Measurements from ENCODE around the gene CXCR5. TPM values are rescaled to one million over a fixed set of nuclear protein-coding genes. Genes with fewer than 3 reads are reported as not detected.
"Not testable (repeated sequence)": the region's sequence is repeated elsewhere in the genome, so short reads cannot be mapped to it uniquely, and the experiment has no call there.

CXCR5 gene, protein sequence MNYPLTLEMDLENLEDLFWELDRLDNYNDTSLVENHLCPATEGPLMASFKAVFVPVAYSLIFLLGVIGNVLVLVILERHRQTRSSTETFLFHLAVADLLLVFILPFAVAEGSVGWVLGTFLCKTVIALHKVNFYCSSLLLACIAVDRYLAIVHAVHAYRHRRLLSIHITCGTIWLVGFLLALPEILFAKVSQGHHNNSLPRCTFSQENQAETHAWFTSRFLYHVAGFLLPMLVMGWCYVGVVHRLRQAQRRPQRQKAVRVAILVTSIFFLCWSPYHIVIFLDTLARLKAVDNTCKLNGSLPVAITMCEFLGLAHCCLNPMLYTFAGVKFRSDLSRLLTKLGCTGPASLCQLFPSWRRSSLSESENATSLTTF
- total RNA-seq, result 6.1 and 6.4 TPM in 2 replicates

DNA sequence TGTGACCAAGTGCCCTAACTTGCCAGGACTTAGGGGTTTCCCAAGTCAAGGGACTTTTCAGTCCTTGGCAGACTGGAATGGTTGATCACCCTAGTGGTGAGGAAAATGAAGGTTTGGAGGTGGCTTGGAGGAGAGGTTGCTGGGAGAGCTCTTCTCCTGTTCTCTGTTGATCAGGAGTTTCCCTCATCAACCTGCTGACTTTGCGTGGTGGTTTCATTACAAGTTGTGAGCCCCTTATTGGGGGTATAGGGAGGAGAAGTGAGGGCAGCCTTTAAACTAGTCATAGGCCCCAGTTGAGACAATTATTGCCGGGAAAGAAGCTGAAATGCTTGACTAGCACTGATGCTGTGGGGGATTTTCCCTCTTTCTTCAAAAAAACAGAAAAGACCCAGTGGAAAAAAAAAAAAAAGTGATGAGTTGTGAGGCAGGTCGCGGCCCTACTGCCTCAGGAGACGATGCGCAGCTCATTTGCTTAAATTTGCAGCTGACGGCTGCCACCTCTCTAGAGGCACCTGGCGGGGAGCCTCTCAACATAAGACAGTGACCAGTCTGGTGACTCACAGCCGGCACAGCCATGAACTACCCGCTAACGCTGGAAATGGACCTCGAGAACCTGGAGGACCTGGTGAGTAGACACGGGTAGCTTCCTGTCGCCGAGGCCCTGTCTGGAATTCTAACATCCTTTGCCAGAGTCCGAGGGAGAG, at the start of gene CXCR5:
Gene CXCR5 (plus strand): TSS at position 525 of the 704 bp plus-strand sequence. CDS start 50 bp downstream, at position 575.
- peaks cover 59% of the 10 kb centered on the region for H3K4me1 Mint-ChIP-seq
- intact Hi-C loops (cut with micrococcal nuclease), result loop anchor here (1.0 to 5.0 kb wide), 6 partner anchors 12 to 441 kb away; no protein-coding TSS in a partner anchor
- peak within 1 kb of the TSS; percentile 66 for H3K4me3 Mint-ChIP-seq

DNA sequence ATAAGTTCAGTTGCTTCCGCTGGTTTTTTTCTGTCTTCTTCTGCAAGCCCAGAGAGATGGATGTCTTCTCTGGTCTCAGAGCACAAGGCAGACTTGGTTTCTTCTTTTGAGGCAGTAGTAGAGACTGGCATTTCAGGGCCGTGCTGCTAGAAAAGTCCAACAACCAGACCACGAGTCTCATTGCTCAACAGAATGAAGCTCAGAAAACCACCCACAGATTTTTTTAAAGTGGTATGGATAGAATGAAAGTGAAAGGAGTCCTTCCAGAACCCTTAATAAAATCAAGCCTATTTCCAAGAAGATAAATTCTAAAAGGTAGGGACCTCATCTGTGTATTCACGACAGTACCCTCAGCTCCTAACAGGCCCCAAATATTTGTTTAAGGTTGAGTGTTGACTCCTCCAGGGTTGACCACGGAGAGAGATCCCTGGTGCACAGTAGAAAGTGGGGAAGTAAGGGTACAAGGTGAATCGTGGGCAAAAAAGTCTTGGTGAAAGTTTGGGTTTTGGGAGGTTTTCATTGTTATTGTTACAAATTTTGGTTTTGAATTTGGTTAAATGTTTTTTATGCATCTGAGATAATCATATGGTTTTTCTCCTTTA, 49.2 kb upstream of the CXCR5 start:
- DNase-seq, result peak; percentile 61
- intact Hi-C loops (cut with micrococcal nuclease), result loop anchor here (1.0 kb wide), 1 partner anchor 11 kb away; no protein-coding TSS in a partner anchor
- H3K4me1 Mint-ChIP-seq, result peaks cover 13% of the 10 kb centered on the region
- no peaks in the 10 kb centered on the region for H3K27me3 Mint-ChIP-seq
- peak overlapping the region; percentile 51 for H3K4me3 Mint-ChIP-seq
- H3K27ac Mint-ChIP-seq, result peak overlapping the region; percentile 74
- no peaks in the 10 kb centered on the region for H3K36me3 Mint-ChIP-seq (ENCODE audit: low read depth)
- H3K9me3 Mint-ChIP-seq, result no peaks in the 10 kb centered on the region

More for the DNA sequence above, at the start of gene CXCR5:
- Mint-ChIP-seq H3K36me3 (ENCODE audit: low read depth) (no peaks in the 10 kb centered on the region), H3K27ac (peak within 1 kb of the TSS; percentile 83), H3K9me3 (no peaks in the 10 kb centered on the region), H3K27me3 (no peaks in the 10 kb centered on the region)
- DNase-seq, result peak; percentile 72

DNA sequence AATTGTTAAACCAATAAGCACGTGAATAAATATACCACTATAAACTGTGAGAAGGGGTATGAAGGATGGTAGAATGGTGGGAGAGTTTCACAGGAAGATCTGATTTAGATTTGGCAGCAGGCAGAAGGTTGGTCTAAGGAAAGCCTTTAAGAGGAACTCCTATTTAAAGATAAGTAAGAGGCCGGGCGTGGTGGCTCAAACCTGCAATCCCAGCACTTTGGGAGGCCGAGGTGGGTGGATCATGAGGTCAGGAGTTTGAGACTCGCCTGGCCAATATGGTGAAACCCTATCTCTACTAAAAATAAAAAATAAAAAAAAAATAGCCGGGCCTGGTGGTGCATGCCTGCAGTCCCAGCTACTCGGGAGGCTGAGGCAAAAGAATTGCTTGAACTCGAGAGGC, 45.8 kb upstream of the CXCR5 start:
- H3K9me3 Mint-ChIP-seq, result no peaks in the 10 kb centered on the region
- H3K27ac Mint-ChIP-seq, result no peak overlapping the region
- intact Hi-C loops (cut with micrococcal nuclease), result loop anchor here (2.0 kb wide), 1 partner anchor 45 kb away; the partner anchor contains the start of gene CXCR5
- H3K27me3 Mint-ChIP-seq, result no peaks in the 10 kb centered on the region
- peaks cover 26% of the 10 kb centered on the region for H3K4me1 Mint-ChIP-seq
- DNase-seq, result no peak
- no peak overlapping the region for H3K4me3 Mint-ChIP-seq
- H3K36me3 Mint-ChIP-seq (ENCODE audit: low read depth), result no peaks in the 10 kb centered on the region

DNA sequence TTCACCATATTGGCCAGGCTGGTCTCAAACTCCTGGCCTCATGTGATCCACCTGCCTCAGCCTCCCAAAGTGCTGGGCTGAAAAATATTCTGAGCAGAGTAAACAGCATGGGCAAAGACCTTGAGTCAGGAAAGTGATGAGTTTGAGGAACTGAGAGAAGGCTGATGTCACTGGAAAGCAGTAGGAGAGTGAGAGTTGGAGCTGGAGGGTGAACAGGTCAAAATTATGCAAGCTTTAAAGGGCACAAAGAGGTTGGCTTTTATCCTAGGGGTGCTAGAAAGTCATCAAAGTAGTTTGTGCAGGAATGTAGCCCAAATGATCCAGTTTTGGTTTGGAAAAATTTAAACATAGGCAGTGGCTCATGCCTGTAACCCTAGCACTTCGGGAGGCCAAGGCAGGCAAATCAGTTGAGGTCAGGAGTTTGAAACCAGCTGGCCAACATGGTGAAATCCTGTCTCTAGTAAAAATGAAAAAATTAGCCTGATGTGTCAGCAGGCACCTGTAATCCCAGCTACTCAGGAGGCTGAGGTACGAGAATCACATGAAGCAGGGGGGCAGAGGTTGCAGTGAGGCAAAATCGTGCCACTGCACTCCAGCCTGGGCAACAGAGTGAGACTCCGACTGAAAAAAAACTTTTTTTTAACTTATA, 44.7 kb upstream of the CXCR5 start:
- DNase-seq, result no peak
- H3K9me3 Mint-ChIP-seq, result peaks cover 4% of the 10 kb centered on the region
- H3K27ac Mint-ChIP-seq, result peak overlapping the region; percentile 14
- peaks cover 28% of the 10 kb centered on the region for H3K4me1 Mint-ChIP-seq
- no peaks in the 10 kb centered on the region for H3K27me3 Mint-ChIP-seq
- no peak overlapping the region for H3K4me3 Mint-ChIP-seq
- intact Hi-C loops (cut with micrococcal nuclease), result loop anchor here (2.0 kb wide), 1 partner anchor 44 kb away; the partner anchor contains the start of gene CXCR5
- H3K36me3 Mint-ChIP-seq (ENCODE audit: low read depth), result no peaks in the 10 kb centered on the region

DNA sequence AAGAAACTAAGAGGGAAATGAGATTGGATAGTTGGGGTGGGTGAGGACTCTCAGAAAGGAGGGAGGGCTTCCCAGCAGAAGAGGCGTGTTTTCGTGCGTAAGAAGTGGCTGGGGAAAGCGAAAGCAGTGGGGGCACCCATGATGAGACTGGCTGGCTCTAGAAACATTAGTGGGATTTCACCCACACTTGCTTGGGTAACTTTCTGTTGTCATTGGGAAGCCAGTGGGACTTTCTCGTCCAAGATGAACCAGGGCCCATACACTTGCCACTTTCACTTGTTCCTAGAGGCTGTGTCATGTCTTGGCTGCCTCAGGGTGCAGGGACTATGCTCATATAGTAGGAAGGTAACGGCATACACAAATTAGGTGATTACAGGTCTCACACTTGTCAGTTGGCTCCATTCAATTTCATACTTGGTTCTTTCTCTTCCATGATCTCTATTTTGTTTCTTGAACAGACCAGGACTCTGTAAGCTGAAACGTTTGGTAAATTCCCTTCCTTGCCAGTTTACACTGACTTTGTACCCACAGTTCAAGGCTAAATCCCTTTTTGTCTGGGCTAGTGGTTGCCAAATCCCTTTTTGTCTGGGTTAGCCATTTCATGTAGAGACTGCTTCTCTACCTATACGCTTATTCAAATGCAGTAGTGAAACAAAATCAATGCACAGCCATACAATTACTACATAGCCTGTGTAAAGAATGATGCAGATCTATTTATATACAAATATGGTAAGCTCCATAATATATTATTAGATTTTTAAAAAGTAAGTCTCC, 42.0 kb upstream of the CXCR5 start:
- peak; percentile 78 for DNase-seq
- H3K27ac Mint-ChIP-seq, result peak overlapping the region; percentile 73
- H3K36me3 Mint-ChIP-seq (ENCODE audit: low read depth), result peaks cover 1% of the 10 kb centered on the region
- peaks cover 31% of the 10 kb centered on the region for H3K4me1 Mint-ChIP-seq
- peak overlapping the region; percentile 14 for H3K4me3 Mint-ChIP-seq
- no peaks in the 10 kb centered on the region for H3K27me3 Mint-ChIP-seq
- intact Hi-C loops (cut with micrococcal nuclease), result loop anchor here (5.0 kb wide), 1 partner anchor 49 kb away; the partner anchor contains the start of gene DDX6
- H3K9me3 Mint-ChIP-seq, result peaks cover 4% of the 10 kb centered on the region

DNA sequence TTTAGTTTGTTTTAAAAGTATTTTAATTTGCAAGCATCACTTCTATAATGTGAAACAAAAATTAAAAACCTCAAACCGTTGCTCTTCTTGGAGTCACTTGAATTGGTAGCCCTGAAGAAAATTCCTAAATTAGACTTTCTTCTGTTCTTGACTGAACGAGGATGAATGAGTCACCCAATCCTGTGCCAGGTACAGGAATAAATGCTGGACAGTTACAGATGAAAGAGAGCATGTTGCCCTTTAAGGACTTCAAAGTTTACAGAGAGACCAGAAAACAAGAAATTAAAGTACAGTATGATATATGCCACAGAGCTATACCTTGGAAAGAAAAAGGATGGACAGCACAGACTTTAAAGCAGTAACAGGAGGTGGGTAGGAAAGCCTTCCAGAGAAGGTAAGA, 41.3 kb upstream of the CXCR5 start:
- peaks cover 1% of the 10 kb centered on the region for H3K36me3 Mint-ChIP-seq (ENCODE audit: low read depth)
- H3K9me3 Mint-ChIP-seq, result peaks cover 4% of the 10 kb centered on the region
- no peak for DNase-seq
- H3K27me3 Mint-ChIP-seq, result no peaks in the 10 kb centered on the region
- no peak overlapping the region for H3K4me3 Mint-ChIP-seq
- peaks cover 31% of the 10 kb centered on the region for H3K4me1 Mint-ChIP-seq
- H3K27ac Mint-ChIP-seq, result no peak overlapping the region
- intact Hi-C loops (cut with micrococcal nuclease), result loop anchor here (5.0 kb wide), 1 partner anchor 50 kb away; the partner anchor contains the start of gene DDX6

DNA sequence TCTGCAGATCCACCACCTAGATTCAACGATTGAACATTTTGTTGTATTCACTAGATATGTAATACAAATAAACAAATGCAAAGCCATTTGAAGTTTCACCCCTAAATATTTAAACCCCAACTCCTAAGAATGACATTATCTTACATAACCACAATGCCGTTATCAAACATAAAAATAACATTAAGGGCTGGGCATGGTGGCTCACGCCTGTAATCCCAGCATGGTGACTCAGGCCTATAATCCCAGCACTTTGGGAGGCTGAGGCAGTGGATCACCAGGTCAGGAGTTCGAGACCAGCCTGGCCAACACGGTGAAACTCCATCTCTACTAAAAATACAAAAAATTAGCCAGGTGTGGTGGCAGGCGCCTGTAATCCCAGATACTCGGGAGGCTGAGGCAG, 40.8 kb upstream of the CXCR5 start:
- H3K27me3 Mint-ChIP-seq; DNase-seq; H3K4me3 Mint-ChIP-seq; H3K36me3 Mint-ChIP-seq (ENCODE audit: low read depth); H3K9me3 Mint-ChIP-seq; H3K27ac Mint-ChIP-seq: not testable (repeated sequence)
- intact Hi-C loops (cut with micrococcal nuclease), result loop anchor here (5.0 kb wide), 1 partner anchor 51 kb away; the partner anchor contains the start of gene DDX6
- peaks cover 31% of the 10 kb centered on the region for H3K4me1 Mint-ChIP-seq

DNA sequence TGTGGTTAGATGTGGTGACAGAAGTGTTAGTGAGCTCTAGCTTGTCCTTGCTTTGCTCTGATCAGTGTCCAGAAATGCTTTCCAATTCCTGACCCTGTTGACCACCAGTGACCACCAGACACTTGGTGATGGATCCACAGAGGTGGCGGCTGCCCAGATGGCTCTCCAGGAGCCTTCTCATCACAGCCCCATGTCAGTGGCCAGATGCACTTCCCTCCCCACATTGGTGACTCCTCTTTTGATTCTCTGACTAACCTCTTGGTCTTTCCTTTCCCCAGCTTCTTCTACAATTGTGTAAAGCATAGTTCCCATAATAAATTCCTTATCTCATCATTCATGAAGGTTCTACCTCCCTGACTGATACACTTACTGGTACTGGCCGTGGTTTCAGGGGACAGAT, 40.1 kb upstream of the CXCR5 start:
- no peaks in the 10 kb centered on the region for H3K27me3 Mint-ChIP-seq
- peaks cover 4% of the 10 kb centered on the region for H3K9me3 Mint-ChIP-seq
- no peak overlapping the region for H3K4me3 Mint-ChIP-seq
- intact Hi-C loops (cut with micrococcal nuclease), result loop anchor here (5.0 kb wide), 1 partner anchor 51 kb away; the partner anchor contains the start of gene DDX6
- DNase-seq, result no peak
- peaks cover 32% of the 10 kb centered on the region for H3K4me1 Mint-ChIP-seq
- H3K36me3 Mint-ChIP-seq (ENCODE audit: low read depth), result peaks cover 1% of the 10 kb centered on the region
- peak overlapping the region; percentile 3 for H3K27ac Mint-ChIP-seq

DNA sequence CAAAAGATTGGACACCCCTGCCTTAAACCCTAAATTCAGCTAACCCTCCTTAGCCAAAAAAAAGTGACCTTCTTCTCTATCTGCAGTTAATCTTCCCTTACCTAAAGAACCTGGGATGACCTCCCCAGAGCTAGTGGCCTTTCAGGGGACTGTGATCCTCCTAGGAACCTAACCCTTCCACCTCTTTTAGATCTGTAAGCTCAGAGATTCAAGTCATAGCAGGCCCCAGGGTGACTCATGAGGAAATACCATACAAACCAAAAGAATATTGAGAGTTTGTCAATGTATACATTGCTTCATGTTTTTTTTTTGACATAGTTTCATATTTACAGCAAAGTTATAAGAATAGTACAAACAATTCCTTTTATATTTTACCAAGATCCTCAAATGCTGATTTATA, 38.3 kb upstream of the CXCR5 start:
- Mint-ChIP-seq H3K36me3 (ENCODE audit: low read depth) (peaks cover 1% of the 10 kb centered on the region), H3K27me3 (no peaks in the 10 kb centered on the region), H3K9me3 (peaks cover 4% of the 10 kb centered on the region), H3K4me1 (peaks cover 31% of the 10 kb centered on the region), H3K27ac (peak overlapping the region; percentile 78), H3K4me3 (peak overlapping the region; percentile 7)
- intact Hi-C loops (cut with micrococcal nuclease), result loop anchor here (1.0 kb wide), 1 partner anchor 11 kb away; no protein-coding TSS in a partner anchor
- DNase-seq, result peak; percentile 61

DNA sequence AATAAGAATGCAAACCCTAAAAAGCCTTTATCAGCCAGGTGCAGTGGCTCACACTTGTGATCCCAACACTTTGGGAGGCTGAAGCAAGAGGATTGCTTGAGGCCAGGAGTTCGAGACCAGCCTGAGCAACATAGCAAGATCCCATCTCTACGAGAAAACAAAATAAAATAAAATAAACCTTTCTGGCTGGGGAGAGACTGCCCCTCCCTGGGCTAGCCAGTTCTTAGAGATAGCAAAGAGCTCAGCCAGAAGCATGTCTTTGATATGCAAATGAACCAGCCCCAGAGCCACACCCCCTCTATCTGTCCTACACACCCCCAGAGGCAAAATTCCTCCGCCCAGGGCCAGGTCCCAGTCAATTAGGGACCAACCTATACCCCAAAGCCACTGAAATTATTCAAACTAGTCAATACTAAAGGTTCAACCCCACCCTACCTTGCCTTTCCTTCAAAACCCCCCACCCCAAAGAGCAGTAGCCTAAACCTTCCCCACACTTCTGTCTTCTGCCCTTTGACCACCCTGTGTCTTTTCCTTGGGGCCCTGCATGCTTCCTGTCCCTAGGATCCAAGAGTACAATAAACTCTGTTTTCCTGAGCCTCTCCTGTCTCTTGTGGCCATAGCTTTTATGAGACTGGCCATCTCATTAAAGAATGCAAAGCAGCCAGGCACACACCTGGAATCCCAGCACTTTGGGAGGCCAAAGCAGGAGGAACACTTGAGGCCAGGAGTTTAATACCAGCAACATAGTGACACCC, 37.3 kb upstream of the CXCR5 start:
- Mint-ChIP-seq H3K4me3 (no peak overlapping the region), H3K27me3 (no peaks in the 10 kb centered on the region), H3K36me3 (ENCODE audit: low read depth) (peaks cover 1% of the 10 kb centered on the region), H3K27ac (peak overlapping the region; percentile 51), H3K4me1 (peaks cover 27% of the 10 kb centered on the region), H3K9me3 (peaks cover 4% of the 10 kb centered on the region)
- intact Hi-C loops (cut with micrococcal nuclease), result no loop called here
- DNase-seq, result no peak

DNA sequence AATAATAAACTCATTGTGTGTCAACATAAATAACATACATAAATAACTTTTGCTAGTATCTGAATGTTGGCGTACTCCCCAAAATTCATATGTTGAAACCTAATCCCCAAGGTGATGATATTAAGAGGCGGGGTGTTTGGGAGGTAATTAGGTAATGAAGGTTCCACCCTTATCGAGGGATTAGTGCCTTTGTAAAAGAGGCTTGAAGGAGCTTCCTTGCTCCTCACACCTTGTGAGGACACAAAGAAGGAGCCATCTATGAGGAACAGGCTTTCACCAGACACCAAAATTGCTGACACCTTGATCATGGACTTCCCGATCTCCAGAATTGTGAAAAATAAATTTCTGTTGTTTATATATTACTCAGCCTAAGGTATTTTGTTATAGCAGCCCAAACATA, 33.9 kb upstream of the CXCR5 start:
- intact Hi-C loops (cut with micrococcal nuclease), result no loop called here
- H3K36me3 Mint-ChIP-seq (ENCODE audit: low read depth), result peaks cover 1% of the 10 kb centered on the region
- H3K4me3 Mint-ChIP-seq, result no peak overlapping the region
- H3K27me3 Mint-ChIP-seq, result no peaks in the 10 kb centered on the region
- no peaks in the 10 kb centered on the region for H3K9me3 Mint-ChIP-seq
- no peak for DNase-seq
- H3K27ac Mint-ChIP-seq, result no peak overlapping the region
- peaks cover 17% of the 10 kb centered on the region for H3K4me1 Mint-ChIP-seq

DNA sequence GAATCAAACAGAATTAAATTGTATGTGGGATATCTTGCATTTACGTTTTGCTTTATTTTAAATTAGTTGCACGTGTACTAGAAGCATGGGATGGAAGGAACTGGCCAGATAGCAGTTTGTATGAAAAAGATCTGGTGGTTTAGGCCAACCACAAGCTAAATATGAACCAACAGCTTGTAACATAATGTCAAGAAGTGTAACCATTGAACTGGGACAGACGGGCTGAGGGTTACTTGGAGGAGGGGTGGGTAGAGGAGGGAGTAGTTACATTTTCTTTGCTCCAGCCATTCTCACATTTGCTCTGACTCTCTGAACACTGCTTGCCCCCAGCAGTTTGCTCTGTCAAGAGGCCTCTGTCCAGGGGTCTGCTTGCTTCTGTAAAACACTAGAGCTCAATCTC, 31.7 kb upstream of the CXCR5 start:
- no peak for DNase-seq
- no peaks in the 10 kb centered on the region for H3K27me3 Mint-ChIP-seq
- H3K9me3 Mint-ChIP-seq, result no peaks in the 10 kb centered on the region
- H3K4me3 Mint-ChIP-seq, result no peak overlapping the region
- intact Hi-C loops (cut with micrococcal nuclease), result no loop called here
- H3K36me3 Mint-ChIP-seq (ENCODE audit: low read depth), result no peaks in the 10 kb centered on the region
- H3K4me1 Mint-ChIP-seq, result peaks cover 10% of the 10 kb centered on the region
- no peak overlapping the region for H3K27ac Mint-ChIP-seq
